HepG2 (cell line): ENCODE measurements around the gene GARS1. TPM values are rescaled to one million over a fixed set of nuclear protein-coding genes. Genes with fewer than 3 reads are reported as not detected.
A peak's percentile ranks its signal among the peaks of the same experiment; 100 is the strongest.

ENCODE experiments used
- ARNTL ChIP-seq: sonication (generic); formaldehyde crosslinking; IDR thresholded peaks from 2 replicates; pipeline ENCODE4 v1.4.0; 2020; ENCODE audit warnings: mild to moderate bottlenecking, missing genetic modification reagents
- DPF2 ChIP-seq: sonication (generic); formaldehyde crosslinking; IDR thresholded peaks from 2 replicates; pipeline ENCODE4 v1.4.0; 2020; ENCODE audit warnings: mild to moderate bottlenecking, low read depth, missing genetic modification reagents, borderline replicate concordance
- GATAD2A ChIP-seq: IDR thresholded peaks from 2 replicates; pipeline ENCODE4 v1.6.1; 2016
- HMG20B ChIP-seq: conservative IDR thresholded peaks from 2 replicates; pipeline ENCODE4 v1.6.1; 2016; ENCODE audit warnings: missing genetic modification reagents, missing compliant biosample characterization
- JARID2 ChIP-seq: sonication (generic); formaldehyde crosslinking; IDR thresholded peaks from 2 replicates; pipeline ENCODE4 v1.8.1; 2023; ENCODE audit warnings: missing genetic modification reagents, inconsistent platforms; ENCODE audit not compliant: insufficient replicate concordance
- MTA3 ChIP-seq: sonication (generic); formaldehyde crosslinking; IDR thresholded peaks from 2 replicates; pipeline ENCODE4 v1.4.0; 2020; ENCODE audit warnings: missing genetic modification reagents
- NCOA5 ChIP-seq: sonication (generic); formaldehyde crosslinking; IDR thresholded peaks from 2 replicates; pipeline ENCODE4 v1.4.0; 2020; ENCODE audit warnings: missing genetic modification reagents
- PRMT3 ChIP-seq: sonication (generic); formaldehyde crosslinking; IDR thresholded peaks from 2 replicates; pipeline ENCODE4 v1.8.1; 2022; ENCODE audit warnings: low read depth, mild to moderate bottlenecking, moderate library complexity, missing genetic modification reagents, borderline replicate concordance
- TBX2 ChIP-seq: sonication (generic); formaldehyde crosslinking; IDR thresholded peaks from 2 replicates; pipeline ENCODE4 v1.5.0; 2020; ENCODE audit warnings: missing genetic modification reagents, mild to moderate bottlenecking, borderline replicate concordance
- ZFP36L2 ChIP-seq: sonication (generic); formaldehyde crosslinking; IDR thresholded peaks from 2 replicates; pipeline ENCODE4 v1.4.0; 2020; ENCODE audit warnings: missing genetic modification reagents
- ZFP62 ChIP-seq: sonication (generic); formaldehyde crosslinking; IDR thresholded peaks from 2 replicates; pipeline ENCODE4 v1.4.0; 2020; ENCODE audit warnings: missing genetic modification reagents
- ZNF788 ChIP-seq: sonication (generic); formaldehyde crosslinking; IDR thresholded peaks from 2 replicates; pipeline ENCODE4 v1.5.0; 2020; ENCODE audit warnings: mild to moderate bottlenecking, missing genetic modification reagents, borderline replicate concordance
- ZNF839 ChIP-seq: sonication (generic); formaldehyde crosslinking; IDR thresholded peaks from 2 replicates; pipeline ENCODE4 v1.4.0; 2020; ENCODE audit warnings: missing genetic modification reagents, mild to moderate bottlenecking, borderline replicate concordance
- polyA plus RNA-seq, 8 experiments: library from polyadenylated mRNA; depleted of rRNA in 3 of 8; stranded (reverse) in 7 of 8; unstranded in 1 of 8; fragments of >200 nt; fragmentation: Illumina TruSeq in 4 of 8; extraction: Trizol in 4 of 8; gene quantifications; 2 replicates each; pipeline versions ENCODE4 v1.2.1 to v1.2.3, GENCODE V29; 2011 to 2016; ENCODE audit warnings: low read depth in 4 of 8, missing spikeins in 1 of 8, mixed read lengths in 1 of 8; ENCODE audit not compliant: insufficient read depth in 1 of 8
- total RNA-seq, 5 experiments: library from RNA; depleted of rRNA; stranded (reverse); fragments of >200 nt; fragmentation: Illumina TruSeq; extraction: Trizol; gene quantifications; 2 replicates each; pipeline ENCODE4 v1.2.3, GENCODE V29; 2016; ENCODE audit warnings: low read depth in 1 of 5
- TF ChIP-seq, protein P1 (sequence below): sonication (generic); formaldehyde crosslinking; conservative IDR thresholded peaks from 2 replicates; pipeline ENCODE4 v1.4.0; 2020; ENCODE audit warnings: mild to moderate bottlenecking, missing genetic modification reagents, moderate library complexity
- TF ChIP-seq, protein P2 (sequence below): sonication (generic); formaldehyde crosslinking; IDR thresholded peaks from 2 replicates; pipeline ENCODE4 v1.4.0; 2020; ENCODE audit warnings: mild to moderate bottlenecking, missing genetic modification reagents
- TF ChIP-seq, protein P3 (sequence below): sonication (generic); formaldehyde crosslinking; IDR thresholded peaks from 2 replicates; pipeline ENCODE4 v1.8.1; 2023; ENCODE audit warnings: mild to moderate bottlenecking, missing genetic modification reagents
- TF ChIP-seq, protein P4 (sequence below): sonication (generic); formaldehyde crosslinking; IDR thresholded peaks from 2 replicates; pipeline ENCODE4 v1.5.0; 2020; ENCODE audit warnings: missing genetic modification reagents

The GARS1 gene
- total and polyA plus RNA-seq, 2 of the 13 experiments (the other 11 are each of a cell fraction or from before 2014, with no cell fraction given): 140 to 460 TPM

DNA sequence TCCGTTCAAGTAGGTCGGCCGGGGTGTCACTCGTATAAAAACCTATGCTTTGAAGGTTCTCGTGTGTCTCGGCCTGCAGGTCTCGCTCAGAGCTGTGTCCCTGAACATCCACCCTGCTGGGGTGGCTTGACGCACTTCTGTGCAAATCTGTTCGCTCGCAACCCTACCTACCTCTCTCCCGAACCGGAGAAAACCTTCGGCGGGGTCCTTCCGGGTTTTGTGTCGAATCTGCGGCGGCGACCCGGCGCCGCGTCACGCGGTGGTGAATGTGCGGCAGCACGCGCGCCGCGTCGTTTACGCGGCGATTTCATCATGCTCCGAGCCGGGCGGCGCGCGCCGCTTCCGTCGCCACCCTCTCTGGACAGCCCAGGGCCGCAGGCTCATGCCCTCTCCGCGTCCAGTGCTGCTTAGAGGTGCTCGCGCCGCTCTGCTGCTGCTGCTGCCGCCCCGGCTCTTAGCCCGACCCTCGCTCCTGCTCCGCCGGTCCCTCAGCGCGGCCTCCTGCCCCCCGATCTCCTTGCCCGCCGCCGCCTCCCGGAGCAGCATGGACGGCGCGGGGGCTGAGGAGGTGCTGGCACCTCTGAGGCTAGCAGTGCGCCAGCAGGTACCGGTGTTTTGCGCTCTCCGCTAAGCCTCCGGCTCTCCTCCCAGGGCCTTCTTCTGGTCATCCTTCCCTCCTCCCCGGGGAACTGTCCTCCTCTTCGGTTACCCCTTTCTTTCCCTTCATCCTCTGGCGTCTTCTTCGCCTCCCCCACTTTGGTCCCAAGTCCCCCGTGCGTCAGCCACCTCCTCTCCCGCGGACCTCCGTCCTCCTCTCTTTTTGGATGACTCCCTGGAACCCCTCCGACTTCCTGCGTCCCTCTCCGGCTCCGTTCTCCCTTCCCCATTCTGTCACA lies at the start of gene GARS1 (continued):
- TF ChIP-seq GATAD2A (CRISPR knock-in tag) (peak; percentile 65), DPF2 (CRISPR knock-in tag) (no peak), PRMT3 (CRISPR knock-in tag) (no peak), ZFP62 (CRISPR knock-in tag) (0 out of 2 replicates have a peak, but pooled peaks have one; percentile 62), ZNF788 (CRISPR knock-in tag) (peak; percentile 67; the same call in 1 of the 2 replicates), JARID2 (CRISPR knock-in tag) (peak; percentile 88), ZFP36L2 (no peak), HMG20B (peak; percentile 16; the same call in 1 of the 2 replicates), ARNTL (peak; percentile 87), TBX2 (CRISPR knock-in tag) (peak; percentile 78; the same call in 1 of the 2 replicates), NCOA5 (CRISPR knock-in tag) (no peak), MTA3 (CRISPR knock-in tag) (no peak), ZNF839 (peak; percentile 75; the same call in 1 of the 2 replicates)
- TF ChIP-seq, protein P1, sequence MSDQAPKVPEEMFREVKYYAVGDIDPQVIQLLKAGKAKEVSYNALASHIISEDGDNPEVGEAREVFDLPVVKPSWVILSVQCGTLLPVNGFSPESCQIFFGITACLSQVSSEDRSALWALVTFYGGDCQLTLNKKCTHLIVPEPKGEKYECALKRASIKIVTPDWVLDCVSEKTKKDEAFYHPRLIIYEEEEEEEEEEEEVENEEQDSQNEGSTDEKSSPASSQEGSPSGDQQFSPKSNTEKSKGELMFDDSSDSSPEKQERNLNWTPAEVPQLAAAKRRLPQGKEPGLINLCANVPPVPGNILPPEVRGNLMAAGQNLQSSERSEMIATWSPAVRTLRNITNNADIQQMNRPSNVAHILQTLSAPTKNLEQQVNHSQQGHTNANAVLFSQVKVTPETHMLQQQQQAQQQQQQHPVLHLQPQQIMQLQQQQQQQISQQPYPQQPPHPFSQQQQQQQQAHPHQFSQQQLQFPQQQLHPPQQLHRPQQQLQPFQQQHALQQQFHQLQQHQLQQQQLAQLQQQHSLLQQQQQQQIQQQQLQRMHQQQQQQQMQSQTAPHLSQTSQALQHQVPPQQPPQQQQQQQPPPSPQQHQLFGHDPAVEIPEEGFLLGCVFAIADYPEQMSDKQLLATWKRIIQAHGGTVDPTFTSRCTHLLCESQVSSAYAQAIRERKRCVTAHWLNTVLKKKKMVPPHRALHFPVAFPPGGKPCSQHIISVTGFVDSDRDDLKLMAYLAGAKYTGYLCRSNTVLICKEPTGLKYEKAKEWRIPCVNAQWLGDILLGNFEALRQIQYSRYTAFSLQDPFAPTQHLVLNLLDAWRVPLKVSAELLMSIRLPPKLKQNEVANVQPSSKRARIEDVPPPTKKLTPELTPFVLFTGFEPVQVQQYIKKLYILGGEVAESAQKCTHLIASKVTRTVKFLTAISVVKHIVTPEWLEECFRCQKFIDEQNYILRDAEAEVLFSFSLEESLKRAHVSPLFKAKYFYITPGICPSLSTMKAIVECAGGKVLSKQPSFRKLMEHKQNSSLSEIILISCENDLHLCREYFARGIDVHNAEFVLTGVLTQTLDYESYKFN (CRISPR knock-in tag): peak; percentile 51; the same call in 1 of the 2 replicates
- TF ChIP-seq, protein P2, sequence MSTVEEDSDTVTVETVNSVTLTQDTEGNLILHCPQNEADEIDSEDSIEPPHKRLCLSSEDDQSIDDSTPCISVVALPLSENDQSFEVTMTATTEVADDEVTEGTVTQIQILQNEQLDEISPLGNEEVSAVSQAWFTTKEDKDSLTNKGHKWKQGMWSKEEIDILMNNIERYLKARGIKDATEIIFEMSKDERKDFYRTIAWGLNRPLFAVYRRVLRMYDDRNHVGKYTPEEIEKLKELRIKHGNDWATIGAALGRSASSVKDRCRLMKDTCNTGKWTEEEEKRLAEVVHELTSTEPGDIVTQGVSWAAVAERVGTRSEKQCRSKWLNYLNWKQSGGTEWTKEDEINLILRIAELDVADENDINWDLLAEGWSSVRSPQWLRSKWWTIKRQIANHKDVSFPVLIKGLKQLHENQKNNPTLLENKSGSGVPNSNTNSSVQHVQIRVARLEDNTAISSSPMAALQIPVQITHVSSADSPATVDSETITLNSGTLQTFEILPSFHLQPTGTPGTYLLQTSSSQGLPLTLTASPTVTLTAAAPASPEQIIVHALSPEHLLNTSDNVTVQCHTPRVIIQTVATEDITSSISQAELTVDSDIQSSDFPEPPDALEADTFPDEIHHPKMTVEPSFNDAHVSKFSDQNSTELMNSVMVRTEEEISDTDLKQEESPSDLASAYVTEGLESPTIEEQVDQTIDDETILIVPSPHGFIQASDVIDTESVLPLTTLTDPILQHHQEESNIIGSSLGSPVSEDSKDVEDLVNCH: no peak
- TF ChIP-seq, protein P3, sequence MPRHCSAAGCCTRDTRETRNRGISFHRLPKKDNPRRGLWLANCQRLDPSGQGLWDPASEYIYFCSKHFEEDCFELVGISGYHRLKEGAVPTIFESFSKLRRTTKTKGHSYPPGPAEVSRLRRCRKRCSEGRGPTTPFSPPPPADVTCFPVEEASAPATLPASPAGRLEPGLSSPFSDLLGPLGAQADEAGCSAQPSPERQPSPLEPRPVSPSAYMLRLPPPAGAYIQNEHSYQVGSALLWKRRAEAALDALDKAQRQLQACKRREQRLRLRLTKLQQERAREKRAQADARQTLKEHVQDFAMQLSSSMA: peak; percentile 75; the same call in 1 of the 2 replicates
- TF ChIP-seq, protein P4, sequence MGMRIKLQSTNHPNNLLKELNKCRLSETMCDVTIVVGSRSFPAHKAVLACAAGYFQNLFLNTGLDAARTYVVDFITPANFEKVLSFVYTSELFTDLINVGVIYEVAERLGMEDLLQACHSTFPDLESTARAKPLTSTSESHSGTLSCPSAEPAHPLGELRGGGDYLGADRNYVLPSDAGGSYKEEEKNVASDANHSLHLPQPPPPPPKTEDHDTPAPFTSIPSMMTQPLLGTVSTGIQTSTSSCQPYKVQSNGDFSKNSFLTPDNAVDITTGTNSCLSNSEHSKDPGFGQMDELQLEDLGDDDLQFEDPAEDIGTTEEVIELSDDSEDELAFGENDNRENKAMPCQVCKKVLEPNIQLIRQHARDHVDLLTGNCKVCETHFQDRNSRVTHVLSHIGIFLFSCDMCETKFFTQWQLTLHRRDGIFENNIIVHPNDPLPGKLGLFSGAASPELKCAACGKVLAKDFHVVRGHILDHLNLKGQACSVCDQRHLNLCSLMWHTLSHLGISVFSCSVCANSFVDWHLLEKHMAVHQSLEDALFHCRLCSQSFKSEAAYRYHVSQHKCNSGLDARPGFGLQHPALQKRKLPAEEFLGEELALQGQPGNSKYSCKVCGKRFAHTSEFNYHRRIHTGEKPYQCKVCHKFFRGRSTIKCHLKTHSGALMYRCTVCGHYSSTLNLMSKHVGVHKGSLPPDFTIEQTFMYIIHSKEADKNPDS (CRISPR knock-in tag): peak; percentile 75; the same call in 1 of the 2 replicates
